Measurements from ENCODE around the gene C1QTNF1.

DNA sequence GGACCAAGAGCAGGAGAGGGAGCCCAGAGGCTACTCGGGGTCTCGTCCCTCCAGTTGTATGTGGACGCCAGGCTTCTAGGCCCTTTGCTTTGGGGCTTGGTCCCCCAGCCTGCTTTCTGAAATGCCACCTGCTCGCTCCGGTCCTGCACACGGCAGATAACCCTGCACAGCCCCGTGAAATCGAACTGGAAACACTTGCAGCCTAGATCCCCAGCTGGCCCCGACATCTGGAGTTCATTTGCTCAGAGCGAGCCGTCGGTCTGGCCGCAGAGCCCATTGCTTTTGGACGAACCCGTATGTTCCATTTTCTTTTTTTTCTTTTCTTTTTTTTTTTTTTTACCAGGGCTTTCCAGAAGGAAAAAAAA is 22.9 kb downstream of the C1QTNF1 start:
- TF ChIP-seq EP300 (IDR thresholded peaks at IDR 0.05; ENCODE audit: borderline replicate concordance), result no peak
- no peak for TF ChIP-seq TCF12 (IDR thresholded peaks at IDR 0.05; ENCODE audit: low read depth)
- no peak for TF ChIP-seq FOXM1 (IDR thresholded peaks at IDR 0.05; ENCODE audit: borderline replicate concordance, low read depth)
- no peak for TF ChIP-seq RAD21 (IDR thresholded peaks at IDR 0.05; ENCODE audit: low read depth)
- TF ChIP-seq, protein P1, sequence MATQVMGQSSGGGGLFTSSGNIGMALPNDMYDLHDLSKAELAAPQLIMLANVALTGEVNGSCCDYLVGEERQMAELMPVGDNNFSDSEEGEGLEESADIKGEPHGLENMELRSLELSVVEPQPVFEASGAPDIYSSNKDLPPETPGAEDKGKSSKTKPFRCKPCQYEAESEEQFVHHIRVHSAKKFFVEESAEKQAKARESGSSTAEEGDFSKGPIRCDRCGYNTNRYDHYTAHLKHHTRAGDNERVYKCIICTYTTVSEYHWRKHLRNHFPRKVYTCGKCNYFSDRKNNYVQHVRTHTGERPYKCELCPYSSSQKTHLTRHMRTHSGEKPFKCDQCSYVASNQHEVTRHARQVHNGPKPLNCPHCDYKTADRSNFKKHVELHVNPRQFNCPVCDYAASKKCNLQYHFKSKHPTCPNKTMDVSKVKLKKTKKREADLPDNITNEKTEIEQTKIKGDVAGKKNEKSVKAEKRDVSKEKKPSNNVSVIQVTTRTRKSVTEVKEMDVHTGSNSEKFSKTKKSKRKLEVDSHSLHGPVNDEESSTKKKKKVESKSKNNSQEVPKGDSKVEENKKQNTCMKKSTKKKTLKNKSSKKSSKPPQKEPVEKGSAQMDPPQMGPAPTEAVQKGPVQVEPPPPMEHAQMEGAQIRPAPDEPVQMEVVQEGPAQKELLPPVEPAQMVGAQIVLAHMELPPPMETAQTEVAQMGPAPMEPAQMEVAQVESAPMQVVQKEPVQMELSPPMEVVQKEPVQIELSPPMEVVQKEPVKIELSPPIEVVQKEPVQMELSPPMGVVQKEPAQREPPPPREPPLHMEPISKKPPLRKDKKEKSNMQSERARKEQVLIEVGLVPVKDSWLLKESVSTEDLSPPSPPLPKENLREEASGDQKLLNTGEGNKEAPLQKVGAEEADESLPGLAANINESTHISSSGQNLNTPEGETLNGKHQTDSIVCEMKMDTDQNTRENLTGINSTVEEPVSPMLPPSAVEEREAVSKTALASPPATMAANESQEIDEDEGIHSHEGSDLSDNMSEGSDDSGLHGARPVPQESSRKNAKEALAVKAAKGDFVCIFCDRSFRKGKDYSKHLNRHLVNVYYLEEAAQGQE (IDR thresholded peaks at IDR 0.05; ENCODE audit: low read depth), result no peak
- TF ChIP-seq, protein P2, sequence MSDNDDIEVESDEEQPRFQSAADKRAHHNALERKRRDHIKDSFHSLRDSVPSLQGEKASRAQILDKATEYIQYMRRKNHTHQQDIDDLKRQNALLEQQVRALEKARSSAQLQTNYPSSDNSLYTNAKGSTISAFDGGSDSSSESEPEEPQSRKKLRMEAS (IDR thresholded peaks at IDR 0.05), result no peak
- no peak for TF ChIP-seq CREB1 (IDR thresholded peaks at IDR 0.05; ENCODE audit: low read depth)
- no peak for TF ChIP-seq TEAD4 (IDR thresholded peaks at IDR 0.05)
- TF ChIP-seq YY1 (IDR thresholded peaks at IDR 0.05; ENCODE audit: low read depth), result no peak
- no peak for TF ChIP-seq CEBPB (IDR thresholded peaks at IDR 0.05)
- no peak for TF ChIP-seq TAF1 (IDR thresholded peaks at IDR 0.05; ENCODE audit: low read depth)
- no peak for TF ChIP-seq EGR1 (IDR thresholded peaks at IDR 0.05)
- no peak for TF ChIP-seq ZBTB7A (IDR thresholded peaks at IDR 0.05; ENCODE audit: low read depth)
- TF ChIP-seq NFIC (IDR thresholded peaks at IDR 0.05), result no peak

Data from Ishikawa (cell line).